ENCODE results near the gene LIN52.

- TF ChIP-seq CTCF (IDR thresholded peaks at IDR 0.05; ENCODE audit: low read depth, low read length) (no peak), POLR2A (IDR thresholded peaks at IDR 0.05; ENCODE audit: extremely low read depth, insufficient read length) (no peak)
These were observed 76.0 kb downstream of the LIN52 start for GRCh38 chr14:74160763-74161162.

Measured in NB4 (cell line).